SK-N-SH (cell line): ENCODE results near the gene PKNOX1.
"Not testable (repeated sequence)": the region's sequence is repeated elsewhere in the genome, so short reads cannot be mapped to it uniquely, and the experiment has no call there.

Source experiments
- GABPA ChIP-seq: IDR thresholded peaks from 2 replicates; pipeline ENCODE4 v1.4.0; 2012; ENCODE audit warnings: low read depth, mild to moderate bottlenecking
- MXI1 ChIP-seq: IDR thresholded peaks from 2 replicates; pipeline ENCODE4 v1.6.1; 2012; ENCODE audit warnings: mild to moderate bottlenecking, low read depth, low read length, improper control_type of control experiment
- RXRA ChIP-seq: IDR thresholded peaks from 2 replicates; pipeline ENCODE4 v1.4.0; 2012; ENCODE audit warnings: low read depth, mild to moderate bottlenecking, borderline replicate concordance
- SIN3A ChIP-seq: IDR thresholded peaks from 2 replicates; pipeline ENCODE4 v1.6.1; 2012; ENCODE audit warnings: low read depth, mild to moderate bottlenecking, low read length, moderate library complexity, borderline replicate concordance
- SMC3 ChIP-seq: IDR thresholded peaks from 2 replicates; pipeline ENCODE4 v1.6.1; 2012; ENCODE audit warnings: low read depth, low read length, improper control_type of control experiment
- TCF12 ChIP-seq: IDR thresholded peaks from 2 replicates; pipeline ENCODE4 v1.4.0; 2012
- TF ChIP-seq, protein P1 (sequence below): fragments of 200-600 bp; sonication (generic); IDR thresholded peaks from 2 replicates; pipeline ENCODE4 v1.6.1; 2017; ENCODE audit warnings: antibody characterized with exemption, mild to moderate bottlenecking, moderate library complexity
- TF ChIP-seq, protein P2 (sequence below): IDR thresholded peaks from 2 replicates; pipeline ENCODE4 v1.6.1; 2012; ENCODE audit warnings: mild to moderate bottlenecking, low read depth, low read length, moderate library complexity
- TF ChIP-seq, protein P3 (sequence below): IDR thresholded peaks from 2 replicates; pipeline ENCODE4 v1.4.0; 2012; ENCODE audit warnings: low read depth, borderline replicate concordance

- not testable (repeated sequence) for TF ChIP-seq TCF12, SMC3, SIN3A, GABPA, RXRA, MXI1
- TF ChIP-seq, protein P1, sequence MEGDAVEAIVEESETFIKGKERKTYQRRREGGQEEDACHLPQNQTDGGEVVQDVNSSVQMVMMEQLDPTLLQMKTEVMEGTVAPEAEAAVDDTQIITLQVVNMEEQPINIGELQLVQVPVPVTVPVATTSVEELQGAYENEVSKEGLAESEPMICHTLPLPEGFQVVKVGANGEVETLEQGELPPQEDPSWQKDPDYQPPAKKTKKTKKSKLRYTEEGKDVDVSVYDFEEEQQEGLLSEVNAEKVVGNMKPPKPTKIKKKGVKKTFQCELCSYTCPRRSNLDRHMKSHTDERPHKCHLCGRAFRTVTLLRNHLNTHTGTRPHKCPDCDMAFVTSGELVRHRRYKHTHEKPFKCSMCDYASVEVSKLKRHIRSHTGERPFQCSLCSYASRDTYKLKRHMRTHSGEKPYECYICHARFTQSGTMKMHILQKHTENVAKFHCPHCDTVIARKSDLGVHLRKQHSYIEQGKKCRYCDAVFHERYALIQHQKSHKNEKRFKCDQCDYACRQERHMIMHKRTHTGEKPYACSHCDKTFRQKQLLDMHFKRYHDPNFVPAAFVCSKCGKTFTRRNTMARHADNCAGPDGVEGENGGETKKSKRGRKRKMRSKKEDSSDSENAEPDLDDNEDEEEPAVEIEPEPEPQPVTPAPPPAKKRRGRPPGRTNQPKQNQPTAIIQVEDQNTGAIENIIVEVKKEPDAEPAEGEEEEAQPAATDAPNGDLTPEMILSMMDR: not testable (repeated sequence)
- TF ChIP-seq, protein P2, sequence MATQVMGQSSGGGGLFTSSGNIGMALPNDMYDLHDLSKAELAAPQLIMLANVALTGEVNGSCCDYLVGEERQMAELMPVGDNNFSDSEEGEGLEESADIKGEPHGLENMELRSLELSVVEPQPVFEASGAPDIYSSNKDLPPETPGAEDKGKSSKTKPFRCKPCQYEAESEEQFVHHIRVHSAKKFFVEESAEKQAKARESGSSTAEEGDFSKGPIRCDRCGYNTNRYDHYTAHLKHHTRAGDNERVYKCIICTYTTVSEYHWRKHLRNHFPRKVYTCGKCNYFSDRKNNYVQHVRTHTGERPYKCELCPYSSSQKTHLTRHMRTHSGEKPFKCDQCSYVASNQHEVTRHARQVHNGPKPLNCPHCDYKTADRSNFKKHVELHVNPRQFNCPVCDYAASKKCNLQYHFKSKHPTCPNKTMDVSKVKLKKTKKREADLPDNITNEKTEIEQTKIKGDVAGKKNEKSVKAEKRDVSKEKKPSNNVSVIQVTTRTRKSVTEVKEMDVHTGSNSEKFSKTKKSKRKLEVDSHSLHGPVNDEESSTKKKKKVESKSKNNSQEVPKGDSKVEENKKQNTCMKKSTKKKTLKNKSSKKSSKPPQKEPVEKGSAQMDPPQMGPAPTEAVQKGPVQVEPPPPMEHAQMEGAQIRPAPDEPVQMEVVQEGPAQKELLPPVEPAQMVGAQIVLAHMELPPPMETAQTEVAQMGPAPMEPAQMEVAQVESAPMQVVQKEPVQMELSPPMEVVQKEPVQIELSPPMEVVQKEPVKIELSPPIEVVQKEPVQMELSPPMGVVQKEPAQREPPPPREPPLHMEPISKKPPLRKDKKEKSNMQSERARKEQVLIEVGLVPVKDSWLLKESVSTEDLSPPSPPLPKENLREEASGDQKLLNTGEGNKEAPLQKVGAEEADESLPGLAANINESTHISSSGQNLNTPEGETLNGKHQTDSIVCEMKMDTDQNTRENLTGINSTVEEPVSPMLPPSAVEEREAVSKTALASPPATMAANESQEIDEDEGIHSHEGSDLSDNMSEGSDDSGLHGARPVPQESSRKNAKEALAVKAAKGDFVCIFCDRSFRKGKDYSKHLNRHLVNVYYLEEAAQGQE: not testable (repeated sequence)
- TF ChIP-seq, protein P3, sequence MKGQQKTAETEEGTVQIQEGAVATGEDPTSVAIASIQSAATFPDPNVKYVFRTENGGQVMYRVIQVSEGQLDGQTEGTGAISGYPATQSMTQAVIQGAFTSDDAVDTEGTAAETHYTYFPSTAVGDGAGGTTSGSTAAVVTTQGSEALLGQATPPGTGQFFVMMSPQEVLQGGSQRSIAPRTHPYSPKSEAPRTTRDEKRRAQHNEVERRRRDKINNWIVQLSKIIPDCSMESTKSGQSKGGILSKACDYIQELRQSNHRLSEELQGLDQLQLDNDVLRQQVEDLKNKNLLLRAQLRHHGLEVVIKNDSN: not testable (repeated sequence)
These were observed 93.7 kb downstream of the PKNOX1 start for GRCh38 chr21:43068065-43068464.
